ENCODE measurements around the gene GABRQ. TPM values are rescaled to one million over a fixed set of nuclear protein-coding genes. Genes with fewer than 3 reads are reported as not detected.
"Not testable (repeated sequence)": the region's sequence is repeated elsewhere in the genome, so short reads cannot be mapped to it uniquely, and the experiment has no call there.

The GABRQ gene
- total RNA-seq, 1 donor from 2014 or later = not detected

GRCh38 chrX:152656890-152657289 lies 19.2 kb downstream of the GABRQ start:
- DNase-seq (ENCODE audit: low read depth) = no peak

- no peak for DNase-seq (ENCODE audit: low read depth)
Observed at GRCh38 chrX:152658302-152658701, 20.6 kb downstream of the GABRQ start.

- no peak for DNase-seq (ENCODE audit: low read depth)
Observed at GRCh38 chrX:152663086-152663485, 25.4 kb downstream of the GABRQ start.

GRCh38 chrX:152674135-152674534 lies 36.4 kb downstream of the GABRQ start:
- no peak for DNase-seq (ENCODE audit: low read depth)

GRCh38 chrX:152674652-152675051 lies 37.0 kb downstream of the GABRQ start:
- not testable (repeated sequence) for DNase-seq (ENCODE audit: low read depth)

GRCh38 chrX:152681012-152681411 lies 43.3 kb downstream of the GABRQ start:
- not testable (repeated sequence) for DNase-seq (ENCODE audit: low read depth)

GRCh38 chrX:152697952-152698931 lies 60.5 kb downstream of the GABRQ start, which contains the start of gene MAGEA3:
Gene MAGEA3 (plus strand): TSS chrX:152698794. CDS start chrX:152700833, 2,039 bp downstream.
- not testable (repeated sequence) for DNase-seq (ENCODE audit: low read depth)

GRCh38 chrX:152700390-152700789 lies 62.7 kb downstream of the GABRQ start:
- not testable (repeated sequence) for DNase-seq (ENCODE audit: low read depth)

- not testable (repeated sequence) for DNase-seq (ENCODE audit: low read depth)
Observed at GRCh38 chrX:152706500-152706899, 68.8 kb downstream of the GABRQ start.

Other genes with a start within 250 kb of the GABRQ start
- not detected in 2 replicates for gene GABRA3, start 186.6 kb upstream of the GABRQ start, total RNA-seq
- gene MAGEA3, start 60.9 kb downstream of the GABRQ start, total RNA-seq = not detected in 2 replicates
- gene CSAG2, start 71.4 kb downstream of the GABRQ start, total RNA-seq = not detected in 2 replicates
- gene MAGEA2B, start 76.7 kb downstream of the GABRQ start, total RNA-seq = not detected in 2 replicates
- not detected in 2 replicates for gene CSAG1, start 95.8 kb downstream of the GABRQ start, total RNA-seq
- gene MAGEA12, start 95.9 kb downstream of the GABRQ start, total RNA-seq = not detected in 2 replicates
- not detected in 2 replicates for gene MAGEA2, start 115.9 kb downstream of the GABRQ start, total RNA-seq
- gene CSAG3, start 121.3 kb downstream of the GABRQ start, total RNA-seq = not detected in 2 replicates
- gene MAGEA6, start 131.8 kb downstream of the GABRQ start, total RNA-seq = not detected in 2 replicates
- 45.4 and 56.8 TPM in 2 replicates for gene CETN2, start 192.9 kb downstream of the GABRQ start, total RNA-seq
- 16.1 and 28.2 TPM in 2 replicates for gene NSDHL, start 193.2 kb downstream of the GABRQ start, total RNA-seq

All from myocyte (in vitro differentiated cells).